ENCODE results near the gene DSTYK. TPM values are rescaled to one million over a fixed set of nuclear protein-coding genes. Genes with fewer than 3 reads are reported as not detected.
"Not testable (repeated sequence)": the region's sequence is repeated elsewhere in the genome, so short reads cannot be mapped to it uniquely, and the experiment has no call there.

The DSTYK gene
- total RNA-seq, 1 donor from 2014 or later, result 14.8 TPM

DNA sequence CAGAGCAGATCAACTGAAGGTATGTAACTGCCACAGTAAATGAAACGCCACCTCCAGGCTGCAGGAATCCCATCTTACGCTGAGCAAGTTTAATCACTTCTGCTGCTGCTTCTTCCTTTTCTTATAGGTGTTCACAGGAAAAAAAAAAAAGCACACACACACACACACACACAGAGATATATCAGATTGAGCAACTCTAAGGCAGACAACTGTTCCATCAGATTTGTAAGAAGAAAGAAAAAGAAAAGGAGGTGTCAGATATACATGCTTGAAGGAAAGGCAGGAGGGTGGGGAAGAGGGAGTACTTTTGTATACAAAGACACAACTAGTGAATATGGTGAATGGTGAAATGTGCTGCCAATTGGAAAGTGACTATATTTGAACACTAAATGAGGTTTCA lies 28.6 kb downstream of the DSTYK start:
- DNase-seq (ENCODE audit: low read depth, low spot score), result no peak
- no peaks in the 10 kb centered on the region for H3K9me3 Mint-ChIP-seq
- peaks cover 3% of the 10 kb centered on the region for H3K36me3 Mint-ChIP-seq (ENCODE audit: low read depth)
- H3K27me3 Mint-ChIP-seq (ENCODE audit: low read depth), result no peaks in the 10 kb centered on the region
- TF ChIP-seq, protein P1, sequence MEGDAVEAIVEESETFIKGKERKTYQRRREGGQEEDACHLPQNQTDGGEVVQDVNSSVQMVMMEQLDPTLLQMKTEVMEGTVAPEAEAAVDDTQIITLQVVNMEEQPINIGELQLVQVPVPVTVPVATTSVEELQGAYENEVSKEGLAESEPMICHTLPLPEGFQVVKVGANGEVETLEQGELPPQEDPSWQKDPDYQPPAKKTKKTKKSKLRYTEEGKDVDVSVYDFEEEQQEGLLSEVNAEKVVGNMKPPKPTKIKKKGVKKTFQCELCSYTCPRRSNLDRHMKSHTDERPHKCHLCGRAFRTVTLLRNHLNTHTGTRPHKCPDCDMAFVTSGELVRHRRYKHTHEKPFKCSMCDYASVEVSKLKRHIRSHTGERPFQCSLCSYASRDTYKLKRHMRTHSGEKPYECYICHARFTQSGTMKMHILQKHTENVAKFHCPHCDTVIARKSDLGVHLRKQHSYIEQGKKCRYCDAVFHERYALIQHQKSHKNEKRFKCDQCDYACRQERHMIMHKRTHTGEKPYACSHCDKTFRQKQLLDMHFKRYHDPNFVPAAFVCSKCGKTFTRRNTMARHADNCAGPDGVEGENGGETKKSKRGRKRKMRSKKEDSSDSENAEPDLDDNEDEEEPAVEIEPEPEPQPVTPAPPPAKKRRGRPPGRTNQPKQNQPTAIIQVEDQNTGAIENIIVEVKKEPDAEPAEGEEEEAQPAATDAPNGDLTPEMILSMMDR (conservative IDR thresholded peaks at IDR 0.05), result no peak
- H3K27ac Mint-ChIP-seq (ENCODE audit: unreplicated experiment), result peak overlapping the region; percentile 38
- H3K4me3 Mint-ChIP-seq, result no peak overlapping the region
- H3K4me1 Mint-ChIP-seq, result peaks cover 37% of the 10 kb centered on the region

DNA sequence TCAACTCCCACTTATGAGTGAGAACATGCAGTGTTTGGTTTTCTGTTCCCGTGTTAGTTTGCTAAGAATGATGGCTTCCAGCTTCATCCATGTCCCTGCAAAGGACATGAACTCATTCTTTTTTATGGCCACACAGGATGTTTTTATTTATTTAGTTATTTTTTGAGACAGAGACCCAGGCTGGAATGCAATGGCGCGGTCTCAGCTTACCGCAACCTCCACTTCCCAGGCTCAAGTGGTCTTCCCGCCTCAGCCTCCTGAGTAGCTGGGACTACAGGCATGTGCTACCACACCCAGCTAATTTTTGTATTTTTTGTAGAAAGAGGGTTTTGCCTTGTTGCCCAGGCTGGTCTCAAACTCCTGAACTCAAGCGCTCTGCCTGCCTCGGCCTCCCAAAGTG lies 31.2 kb downstream of the DSTYK start:
- not testable (repeated sequence) for H3K4me3 Mint-ChIP-seq; H3K9me3 Mint-ChIP-seq; DNase-seq (ENCODE audit: low read depth, low spot score); H3K27me3 Mint-ChIP-seq (ENCODE audit: low read depth); H3K36me3 Mint-ChIP-seq (ENCODE audit: low read depth); H3K27ac Mint-ChIP-seq (ENCODE audit: unreplicated experiment)
- H3K4me1 Mint-ChIP-seq, result peaks cover 18% of the 10 kb centered on the region

DNA sequence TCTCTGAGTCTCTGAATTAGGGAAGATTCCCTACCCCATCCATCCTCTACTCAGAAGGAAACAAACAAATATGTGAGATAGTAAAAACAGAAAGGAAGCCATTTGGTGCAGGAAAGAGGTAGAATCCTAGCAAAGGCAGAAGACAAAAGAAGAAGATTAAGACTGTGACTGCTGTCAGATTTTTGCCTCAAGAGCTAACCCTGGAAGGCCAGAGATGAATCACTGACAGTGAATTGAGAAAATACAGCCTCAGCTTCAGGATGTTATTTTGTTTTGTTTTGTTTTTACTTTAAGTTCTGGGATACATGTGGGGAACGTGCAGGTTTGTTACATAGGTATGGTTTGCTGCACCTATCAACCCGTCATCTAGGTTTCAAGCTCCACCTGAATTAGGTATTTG lies 31.7 kb downstream of the DSTYK start:
- no peak overlapping the region for H3K4me3 Mint-ChIP-seq
- H3K27ac Mint-ChIP-seq (ENCODE audit: unreplicated experiment), result no peak overlapping the region
- no peaks in the 10 kb centered on the region for H3K27me3 Mint-ChIP-seq (ENCODE audit: low read depth)
- H3K9me3 Mint-ChIP-seq, result no peaks in the 10 kb centered on the region
- peaks cover 3% of the 10 kb centered on the region for H3K36me3 Mint-ChIP-seq (ENCODE audit: low read depth)
- no peak for DNase-seq (ENCODE audit: low read depth, low spot score)
- H3K4me1 Mint-ChIP-seq, result peaks cover 18% of the 10 kb centered on the region
- TF ChIP-seq, protein P1 (conservative IDR thresholded peaks at IDR 0.05), result no peak

DNA sequence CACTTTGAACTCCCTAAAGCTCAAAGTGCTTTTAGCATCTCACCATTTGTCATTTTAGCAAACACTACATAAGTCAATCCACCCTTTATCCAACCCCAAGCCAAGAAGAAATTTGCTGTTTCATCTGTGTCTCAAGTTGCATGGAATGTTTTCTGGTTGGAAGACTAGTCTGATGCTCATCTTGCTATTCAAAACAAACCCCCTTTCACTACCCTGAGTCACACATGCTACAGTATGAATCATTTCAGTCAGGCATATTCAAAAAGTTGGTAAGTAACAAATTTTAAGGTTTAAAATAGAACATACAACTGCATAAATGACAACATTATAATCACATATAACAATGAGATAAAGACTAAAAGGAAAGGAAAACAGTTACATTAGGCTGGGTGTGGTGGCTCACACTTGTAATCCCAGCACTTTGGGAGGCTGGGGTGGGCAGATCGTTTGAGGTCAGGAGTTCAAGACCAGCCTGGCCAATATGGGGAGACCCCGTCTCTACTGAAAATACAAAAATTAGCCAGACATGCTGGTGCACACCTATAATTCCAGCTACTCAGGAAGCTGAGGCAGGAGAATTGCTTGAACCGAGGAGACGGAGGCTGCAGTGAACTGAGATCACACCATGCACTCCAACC lies 38.7 kb downstream of the DSTYK start:
- Mint-ChIP-seq H3K27me3 (ENCODE audit: low read depth) (no peaks in the 10 kb centered on the region), H3K4me1 (no peaks in the 10 kb centered on the region), H3K27ac (ENCODE audit: unreplicated experiment) (no peak overlapping the region), H3K36me3 (ENCODE audit: low read depth) (peaks cover 3% of the 10 kb centered on the region), H3K4me3 (no peak overlapping the region), H3K9me3 (no peaks in the 10 kb centered on the region)
- no peak for DNase-seq (ENCODE audit: low read depth, low spot score)
- TF ChIP-seq, protein P1 (conservative IDR thresholded peaks at IDR 0.05), result no peak

DNA sequence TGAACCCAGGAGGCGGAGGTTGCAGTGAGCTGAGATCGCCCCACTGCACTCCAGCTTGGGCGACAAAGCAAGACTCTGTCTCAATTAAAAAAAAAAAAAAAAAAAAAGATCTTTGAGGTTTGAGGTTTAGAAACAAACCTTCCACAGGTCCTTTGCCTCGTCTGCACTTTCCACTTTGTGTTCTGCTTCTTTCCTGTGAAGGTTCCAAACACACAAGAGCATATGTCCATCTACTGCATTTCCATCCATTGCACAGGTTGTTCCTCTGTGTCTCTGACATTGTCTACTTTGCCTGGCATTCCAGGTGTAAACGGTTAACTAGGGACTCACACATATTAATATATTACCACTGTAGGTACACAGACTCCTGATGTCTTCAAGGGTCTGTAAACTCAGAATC lies 40.1 kb downstream of the DSTYK start:
- no peaks in the 10 kb centered on the region for H3K9me3 Mint-ChIP-seq
- TF ChIP-seq, protein P1 (conservative IDR thresholded peaks at IDR 0.05), result no peak
- H3K4me1 Mint-ChIP-seq, result no peaks in the 10 kb centered on the region
- no peaks in the 10 kb centered on the region for H3K27me3 Mint-ChIP-seq (ENCODE audit: low read depth)
- no peak overlapping the region for H3K4me3 Mint-ChIP-seq
- peaks cover 5% of the 10 kb centered on the region for H3K36me3 Mint-ChIP-seq (ENCODE audit: low read depth)
- peak overlapping the region; percentile 39 for H3K27ac Mint-ChIP-seq (ENCODE audit: unreplicated experiment)
- DNase-seq (ENCODE audit: low read depth, low spot score), result no peak

DNA sequence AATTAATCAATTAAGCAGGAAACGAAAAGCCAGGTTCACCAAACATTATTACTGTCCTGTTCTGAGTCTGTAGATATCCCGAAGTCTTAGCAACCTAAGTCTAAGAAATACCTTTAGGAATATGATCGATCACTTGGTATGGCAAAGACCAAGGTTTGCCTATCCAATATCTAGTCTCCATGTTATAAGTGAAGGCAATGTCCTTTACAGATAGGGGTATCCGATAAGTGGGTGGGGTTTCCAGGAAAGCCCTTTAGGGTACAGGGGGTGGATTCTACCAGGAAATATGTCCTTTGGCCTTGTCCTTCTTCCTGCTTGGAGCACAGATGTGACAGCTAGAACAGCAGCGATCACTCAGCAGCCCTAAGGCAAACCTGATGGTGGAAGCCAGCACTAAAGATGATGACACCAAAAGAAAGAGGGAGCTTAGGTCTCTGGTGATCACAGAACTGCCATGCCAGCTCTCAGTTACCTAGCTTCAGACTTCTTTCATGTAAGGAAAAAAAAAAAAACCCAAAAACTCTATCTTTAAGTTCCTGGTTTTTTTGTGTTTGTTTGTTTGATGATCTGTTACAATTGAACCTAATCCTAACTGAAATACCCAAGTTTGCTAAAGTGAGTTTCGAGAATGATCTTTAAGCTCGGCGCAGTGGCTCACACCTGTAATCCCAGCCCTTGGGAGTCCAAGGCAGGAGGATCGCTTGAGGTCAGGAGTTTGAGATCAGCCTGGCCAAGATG lies 40.8 kb downstream of the DSTYK start:
- TF ChIP-seq, protein P1 (conservative IDR thresholded peaks at IDR 0.05), result no peak
- Mint-ChIP-seq H3K4me1 (no peaks in the 10 kb centered on the region), H3K4me3 (no peak overlapping the region), H3K27ac (ENCODE audit: unreplicated experiment) (no peak overlapping the region), H3K36me3 (ENCODE audit: low read depth) (peaks cover 6% of the 10 kb centered on the region), H3K27me3 (ENCODE audit: low read depth) (no peaks in the 10 kb centered on the region), H3K9me3 (no peaks in the 10 kb centered on the region)
- no peak for DNase-seq (ENCODE audit: low read depth, low spot score)
